Heart right ventricle (tissue), 16 donors: ENCODE results near the gene PAK4. TPM values are rescaled to one million over a fixed set of nuclear protein-coding genes. Genes with fewer than 3 reads are reported as not detected.

Source experiments
- ATAC-seq, 8 donors: fragments of 200-7000 bp; cut with Tn5 transposase; one replicate each; pipeline ENCODE4 v1.9.1; 2020; ENCODE audit warnings: mild to moderate bottlenecking in 8 of 8, moderate library complexity in 8 of 8, moderate number of reproducible peaks in 1 of 8
- DNase-seq, 2 donors: peaks; one replicate each; pipeline ENCODE4 v3.0.0-alpha.2; 2020
- H3K27ac ChIP-seq, 10 donors: fragments of 200-600 bp; sonication (generic) in 2 of 10; one replicate each; pipeline versions ENCODE4 v1.5.0 to v1.8.0; 2020 to 2022; ENCODE audit warnings: mild to moderate bottlenecking in 3 of 10
- H3K27me3 ChIP-seq, 7 donors: fragments of 200-600 bp; one replicate each; pipeline ENCODE4 v1.8.0; 2021 to 2022; ENCODE audit warnings: mild to moderate bottlenecking in 2 of 7
- H3K36me3 ChIP-seq, 9 donors: fragments of 200-600 bp; sonication (generic) in 1 of 9; one replicate each; pipeline versions ENCODE4 v1.5.0 to v1.8.0; 2020 to 2022; ENCODE audit warnings: mild to moderate bottlenecking in 2 of 9
- H3K4me1 ChIP-seq, 9 donors: fragments of 200-600 bp; sonication (generic) in 1 of 9; one replicate each; pipeline versions ENCODE4 v1.5.0 to v1.8.0; 2020 to 2022; ENCODE audit warnings: mild to moderate bottlenecking in 4 of 9
- H3K4me3 ChIP-seq, 10 donors: fragments of 200-600 bp; sonication (generic) in 2 of 10; one replicate each; pipeline versions ENCODE4 v1.5.0 to v1.8.0; 2020 to 2022; ENCODE audit warnings: mild to moderate bottlenecking in 7 of 10, moderate library complexity in 2 of 10
- H3K9me3 ChIP-seq, 11 donors: fragments of 200-600 bp in 10 of 11; sonication (generic) in 2 of 11; one replicate each; pipeline versions ENCODE4 v1.5.0 to v1.8.0; 2013 to 2022; ENCODE audit warnings: mild to moderate bottlenecking in 2 of 11, control low read depth in 1 of 11, moderate library complexity in 1 of 11
- WGBS, 2 donors: extraction: QIAGEN DNeasy Blood & Tissue Kit; methylation state at CpG; one replicate each; pipeline ENCODE4 v1.1.7; 2013; ENCODE audit warnings: inconsistent platforms in 1 of 2; 5-methylcytosine and 5-hydroxymethylcytosine counted together
- intact Hi-C, 10 donors: fragments of 100-400 bp; cut with DNase I; formaldehyde crosslinking; loops; one replicate each; pipeline versions ENCODE4 v1.11.1 to v1.14.2; 2022
- polyA plus RNA-seq, 2 donors: library from polyadenylated mRNA; stranded (reverse); fragments of 200-250 nt; gene quantifications; one replicate each; pipeline ENCODE4 v1.2.3, GENCODE V29; 2013
- total RNA-seq, 10 donors: library from RNA; stranded (reverse); fragmentation: NEBNext Ultra II Directional in 3 of 10; extraction: Animal tissue kit (Norgen Biotek cat#: 25700) in 3 of 10; gene quantifications; one replicate each; pipeline versions ENCODE4 v1.2.1 to v1.2.4, GENCODE V29; 2021 to 2023
- TF ChIP-seq, protein P1 (sequence below), 9 donors: fragments of 200-600 bp; sonication (generic) in 2 of 9; IDR thresholded peaks; one replicate each; pipeline versions ENCODE4 v1.5.0 to v1.8.0; 2021 to 2022; ENCODE audit warnings: antibody characterized with exemption in 9 of 9, mild to moderate bottlenecking in 5 of 9, moderate library complexity in 1 of 9
- donor health status: Arrhythmogenic right ventricular cardiomyopathy.
- donor health status: ischemic (EF 13 %, LVEDD 7.1; RV severe dilation, severe dysfunction).
- donor health status: healthy with polysubstance abuse.
- donor health status: DM: no; HTN: yes; CAD: no.
- donor health status: DM: no; HTN: no; CAD: no.
- donor health status: ischemic (EF 25% LVEDD 6.9; RV normal size, moderate dysfunction).
- donor health status: ischemic (EF 25% LVEDD 5.7; RV mildly dilated, moderate dysfunction).
- donor health status: healthy.
- donor health status: DM: yes; HTN: yes; CAD: no.
- donor health status: Ischemic cardiomyopathy.
- donor health status: ischemic (EF 35%, LVEDD 5.7; RV mildly dilated, moderate dysfunction).
- donor health status: nonischemic (EF 11% LVEDD 7.7; RV severe dilation, severe dysfunction).
- donor health status: DM: yes; HTN: yes; CAD: no.
- donor health status: PGD.
- donor health status: ischemic (EF 29% LVEDD 5.4; RV normal size, mild dysfunction).
- donor health status: nonischemic (EF 23%, LVEDD 6.1; RV moderate dilation, normal function).

PAK4 gene
- total and polyA plus RNA-seq, 12 donors: 8.6 to 22.4 (median 16.1) TPM

- intact Hi-C loops: no loop called here
- TF ChIP-seq, protein P1, sequence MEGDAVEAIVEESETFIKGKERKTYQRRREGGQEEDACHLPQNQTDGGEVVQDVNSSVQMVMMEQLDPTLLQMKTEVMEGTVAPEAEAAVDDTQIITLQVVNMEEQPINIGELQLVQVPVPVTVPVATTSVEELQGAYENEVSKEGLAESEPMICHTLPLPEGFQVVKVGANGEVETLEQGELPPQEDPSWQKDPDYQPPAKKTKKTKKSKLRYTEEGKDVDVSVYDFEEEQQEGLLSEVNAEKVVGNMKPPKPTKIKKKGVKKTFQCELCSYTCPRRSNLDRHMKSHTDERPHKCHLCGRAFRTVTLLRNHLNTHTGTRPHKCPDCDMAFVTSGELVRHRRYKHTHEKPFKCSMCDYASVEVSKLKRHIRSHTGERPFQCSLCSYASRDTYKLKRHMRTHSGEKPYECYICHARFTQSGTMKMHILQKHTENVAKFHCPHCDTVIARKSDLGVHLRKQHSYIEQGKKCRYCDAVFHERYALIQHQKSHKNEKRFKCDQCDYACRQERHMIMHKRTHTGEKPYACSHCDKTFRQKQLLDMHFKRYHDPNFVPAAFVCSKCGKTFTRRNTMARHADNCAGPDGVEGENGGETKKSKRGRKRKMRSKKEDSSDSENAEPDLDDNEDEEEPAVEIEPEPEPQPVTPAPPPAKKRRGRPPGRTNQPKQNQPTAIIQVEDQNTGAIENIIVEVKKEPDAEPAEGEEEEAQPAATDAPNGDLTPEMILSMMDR (IDR thresholded peaks at IDR 0.05): no peak
- Histone ChIP-seq H3K4me3 (no peak overlapping the region), H3K36me3 (peaks cover 0 to 86% (median 5%) of the 10 kb centered on the region in 9 donors), H3K27me3 (no peaks in the 10 kb centered on the region), H3K27ac (no peak overlapping the region), H3K9me3 (no peaks in the 10 kb centered on the region), H3K4me1 (no peaks in the 10 kb centered on the region)
- ATAC-seq (no peak), DNase-seq (no peak)
- WGBS, 2 donors: 87 to 92% methylated on average over 43 of the region's 43 CpGs
Observed at GRCh38 chr19:39174558-39175544, 49.3 kb downstream of the PAK4 start.

GRCh38 chr19:39175564-39175963 is 50.0 kb downstream of the PAK4 start:
- 82 to 89% methylated on average over 7 of the region's 7 CpGs for WGBS, 2 donors
- DNase-seq: no peak
- no peak overlapping the region for H3K4me3 ChIP-seq
- H3K27ac ChIP-seq: no peak overlapping the region
- peaks cover 0 to 83% (median 5%) of the 10 kb centered on the region in 9 donors for H3K36me3 ChIP-seq
- TF ChIP-seq, protein P1 (IDR thresholded peaks at IDR 0.05): no peak
- H3K4me1 ChIP-seq: no peaks in the 10 kb centered on the region
- H3K9me3 ChIP-seq: no peaks in the 10 kb centered on the region
- ATAC-seq: no peak
- H3K27me3 ChIP-seq: no peaks in the 10 kb centered on the region
- intact Hi-C loops: no loop called here

GRCh38 chr19:39177110-39177699 is 51.6 kb downstream of the PAK4 start:
- no peak overlapping the region for H3K4me3 ChIP-seq
- DNase-seq (no peak), ATAC-seq (no peak)
- no peaks in the 10 kb centered on the region for H3K9me3 ChIP-seq
- intact Hi-C loops: no loop called here
- TF ChIP-seq, protein P1 (IDR thresholded peaks at IDR 0.05): no peak
- H3K4me1 ChIP-seq: no peaks in the 10 kb centered on the region
- H3K27me3 ChIP-seq: no peaks in the 10 kb centered on the region
- H3K27ac ChIP-seq: no peak overlapping the region
- peaks cover 0 to 75% (median 5%) of the 10 kb centered on the region in 9 donors for H3K36me3 ChIP-seq
- WGBS, 2 donors: 93 to 97% methylated on average over 10 of the region's 10 CpGs

DNA sequence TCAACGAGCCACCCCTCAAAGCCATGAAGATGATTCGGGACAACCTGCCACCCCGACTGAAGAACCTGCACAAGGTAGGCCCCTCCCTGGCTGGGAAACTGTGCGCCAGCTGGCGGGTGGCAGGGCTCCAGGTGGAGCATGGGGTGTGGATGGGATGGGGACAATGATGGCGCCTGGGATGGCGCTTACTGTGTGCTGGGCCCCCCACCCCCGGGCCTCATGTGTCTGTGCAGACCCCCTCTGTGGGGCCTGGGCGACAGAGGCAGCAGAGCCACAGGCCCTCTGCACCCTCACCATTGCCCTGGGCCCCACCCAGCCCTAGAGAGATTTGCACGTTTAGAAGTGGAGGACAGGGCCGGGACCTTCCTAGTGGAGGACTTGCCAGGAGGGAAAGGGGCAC is 52.1 kb downstream of the PAK4 start:
- H3K4me1 ChIP-seq: no peaks in the 10 kb centered on the region
- H3K36me3 ChIP-seq: peaks cover 0 to 72% (median 5%) of the 10 kb centered on the region in 9 donors
- H3K9me3 ChIP-seq: no peaks in the 10 kb centered on the region
- DNase-seq: no peak
- H3K27ac ChIP-seq: no peak overlapping the region
- WGBS, 2 donors: 91 to 93% methylated on average over 11 of the region's 11 CpGs
- intact Hi-C loops: no loop called here
- TF ChIP-seq, protein P1 (IDR thresholded peaks at IDR 0.05): no peak
- no peak for ATAC-seq
- no peak overlapping the region for H3K4me3 ChIP-seq
- no peaks in the 10 kb centered on the region for H3K27me3 ChIP-seq
